Neural cell (in vitro differentiated cells): ENCODE results near the gene OSBPL9. TPM values are rescaled to one million over a fixed set of nuclear protein-coding genes. Genes with fewer than 3 reads are reported as not detected.

ENCODE experiments used
- H2AFZ ChIP-seq: fragments of 200-600, 300-800 bp; sonication (generic), shearing (Covaris generic); 2 replicates; pipeline ENCODE4 v1.6.0; 2014; ENCODE audit warnings: low read depth, mild to moderate bottlenecking, antibody characterized with exemption, low read length, moderate library complexity
- H3F3A ChIP-seq: fragments of 200-600 bp; shearing (Covaris generic); 2 replicates; pipeline ENCODE4 v1.6.1; 2016; ENCODE audit warnings: mild to moderate bottlenecking, moderate library complexity, mixed read lengths, antibody characterized with exemption, low read length; ENCODE audit not compliant: insufficient read depth, poor library complexity, severe bottlenecking
- H3K27ac ChIP-seq: fragments of 200-600, 300-800 bp; sonication (generic), shearing (Covaris generic); 2 replicates; pipeline ENCODE4 v1.5.1; 2014; ENCODE audit warnings: mild to moderate bottlenecking, low read length, moderate library complexity
- H3K27me3 ChIP-seq: fragments of 300-800, 200-600 bp; sonication (generic), shearing (Covaris generic); 2 replicates; pipeline ENCODE4 v1.6.0; 2014; ENCODE audit warnings: mild to moderate bottlenecking, low read depth, low read length, moderate library complexity; ENCODE audit not compliant: insufficient read depth
- H3K36me3 ChIP-seq: fragments of 300-800, 200-600 bp; sonication (generic), shearing (Covaris generic); 2 replicates; pipeline ENCODE4 v1.5.1; 2014; ENCODE audit warnings: mild to moderate bottlenecking, antibody characterized with exemption, low read length, moderate library complexity; ENCODE audit not compliant: insufficient read depth
- H3K4me2 ChIP-seq: fragments of 300-800, 200-600 bp; sonication (generic), shearing (Covaris generic); 2 replicates; pipeline ENCODE4 v1.6.0; 2014; ENCODE audit warnings: mild to moderate bottlenecking, low read length
- H3K4me3 ChIP-seq: fragments of 300-800, 200-600 bp; sonication (generic), shearing (Covaris generic); 2 replicates; pipeline ENCODE4 v1.5.1; 2014; ENCODE audit warnings: mild to moderate bottlenecking, low read length, moderate library complexity
- H3K79me2 ChIP-seq: fragments of 200-600 bp; shearing (Covaris generic); replicated peaks from 2 replicates; pipeline ENCODE4 v1.6.0; 2014; ENCODE audit warnings: mild to moderate bottlenecking, low read length, moderate library complexity; ENCODE audit not compliant: insufficient read depth
- H3K9ac ChIP-seq: fragments of 300-800, 200-600 bp; sonication (generic), shearing (Covaris generic); 2 replicates; pipeline ENCODE4 v1.6.1; 2016; ENCODE audit warnings: mild to moderate bottlenecking, low read length, mixed read lengths
- H3K9me2 ChIP-seq: fragments of 200-600 bp; shearing (Covaris generic); 2 replicates; pipeline ENCODE4 v1.6.1; 2016; ENCODE audit warnings: mild to moderate bottlenecking, low read length, mixed read lengths; ENCODE audit not compliant: insufficient read depth
- H3K9me3 ChIP-seq: fragments of 200-600, 300-800 bp; sonication (generic), shearing (Covaris generic); 2 replicates; pipeline ENCODE4 v1.6.1; 2016; ENCODE audit warnings: mild to moderate bottlenecking, mixed run types, low read length, moderate library complexity, mixed read lengths
- H4K20me1 ChIP-seq: fragments of 200-600 bp; shearing (Covaris generic); 2 replicates; pipeline ENCODE4 v1.6.1; 2016; ENCODE audit warnings: mild to moderate bottlenecking, mixed run types; ENCODE audit not compliant: insufficient read depth
- EP300 ChIP-seq: fragments of 450-650 bp; conservative IDR thresholded peaks from 2 replicates; pipeline ENCODE4 v1.6.1; 2014; ENCODE audit warnings: antibody characterized with exemption, mild to moderate bottlenecking, moderate library complexity; ENCODE audit not compliant: poor library complexity, severe bottlenecking
- EZH2 ChIP-seq: fragments of 200-600, 300-800 bp; shearing (Covaris generic), sonication (generic); IDR thresholded peaks from 2 replicates; pipeline ENCODE4 v1.6.1; 2014; ENCODE audit warnings: antibody characterized with exemption, low read length, borderline replicate concordance, mild to moderate bottlenecking; ENCODE audit not compliant: insufficient read depth, poor library complexity, severe bottlenecking
- MXI1 ChIP-seq: fragments of 450-650 bp; conservative IDR thresholded peaks from 2 replicates; pipeline ENCODE4 v1.6.1; 2014; ENCODE audit warnings: antibody characterized with exemption, mild to moderate bottlenecking; ENCODE audit not compliant: poor library complexity, severe bottlenecking
- POLR2AphosphoS5 ChIP-seq: IDR thresholded peaks from 2 replicates; pipeline ENCODE4 v1.6.1; 2012
- RAD21 ChIP-seq: fragments of 450-650 bp; conservative IDR thresholded peaks from 2 replicates; pipeline ENCODE4 v1.6.1; 2014; ENCODE audit warnings: antibody characterized with exemption, mild to moderate bottlenecking, moderate library complexity
- SMC3 ChIP-seq: fragments of 450-650 bp; conservative IDR thresholded peaks from 2 replicates; pipeline ENCODE4 v1.6.1; 2014; ENCODE audit warnings: antibody characterized with exemption, mild to moderate bottlenecking, moderate library complexity; ENCODE audit not compliant: poor library complexity
- TAF1 ChIP-seq: IDR thresholded peaks from 2 replicates; pipeline ENCODE4 v1.6.1; 2012; ENCODE audit warnings: low read depth
- polyA plus RNA-seq: library from polyadenylated mRNA; depleted of rRNA; stranded (reverse); fragments of >200 nt; gene quantifications from 2 replicates; pipeline ENCODE4 v1.2.3, GENCODE V29; 2014
- TF ChIP-seq, protein P1 (sequence below): fragments of 450-650 bp; IDR thresholded peaks from 2 replicates; pipeline ENCODE4 v1.5.1; 2014; ENCODE audit warnings: antibody characterized with exemption, mild to moderate bottlenecking, moderate library complexity; ENCODE audit not compliant: poor library complexity, severe bottlenecking
- TF ChIP-seq, protein P2 (sequence below): IDR thresholded peaks from 2 replicates; pipeline ENCODE4 v1.6.1; 2012; ENCODE audit warnings: borderline replicate concordance

Gene OSBPL9
- polyA plus RNA-seq, 1 donor from 2014 or later, result 117 TPM

DNA sequence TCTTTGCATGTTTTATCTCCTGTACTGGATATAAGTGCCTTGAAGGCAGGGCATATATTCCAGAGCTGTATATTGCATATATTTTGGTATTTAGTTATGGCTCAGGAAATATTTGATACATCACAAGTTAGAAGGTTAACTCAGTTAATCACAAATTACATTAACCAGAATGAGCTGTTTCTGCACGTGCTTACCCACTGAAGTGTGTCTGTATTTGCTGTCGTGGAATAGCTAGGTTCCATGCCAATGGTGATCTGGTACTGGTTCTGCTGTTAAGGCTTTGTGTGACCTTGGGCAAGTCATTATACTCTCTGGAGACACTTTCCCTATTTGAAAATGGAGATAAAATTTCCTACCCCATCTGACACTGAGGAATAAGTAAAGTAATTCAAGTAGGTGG, 50.7 kb downstream of the OSBPL9 start:
- Histone ChIP-seq H3K4me2 (no peak overlapping the region), H2AFZ (no peak overlapping the region), H3K27me3 (no peaks in the 10 kb centered on the region), H3K4me3 (no peak overlapping the region), H3K79me2 (no peaks in the 10 kb centered on the region), H3F3A (no peaks in the 10 kb centered on the region), H3K9me3 (no peaks in the 10 kb centered on the region), H3K9me2 (no peaks in the 10 kb centered on the region), H4K20me1 (no peaks in the 10 kb centered on the region), H3K9ac (no peak overlapping the region), H3K27ac (no peak overlapping the region), H3K36me3 (no peaks in the 10 kb centered on the region)
- TF ChIP-seq, protein P1, sequence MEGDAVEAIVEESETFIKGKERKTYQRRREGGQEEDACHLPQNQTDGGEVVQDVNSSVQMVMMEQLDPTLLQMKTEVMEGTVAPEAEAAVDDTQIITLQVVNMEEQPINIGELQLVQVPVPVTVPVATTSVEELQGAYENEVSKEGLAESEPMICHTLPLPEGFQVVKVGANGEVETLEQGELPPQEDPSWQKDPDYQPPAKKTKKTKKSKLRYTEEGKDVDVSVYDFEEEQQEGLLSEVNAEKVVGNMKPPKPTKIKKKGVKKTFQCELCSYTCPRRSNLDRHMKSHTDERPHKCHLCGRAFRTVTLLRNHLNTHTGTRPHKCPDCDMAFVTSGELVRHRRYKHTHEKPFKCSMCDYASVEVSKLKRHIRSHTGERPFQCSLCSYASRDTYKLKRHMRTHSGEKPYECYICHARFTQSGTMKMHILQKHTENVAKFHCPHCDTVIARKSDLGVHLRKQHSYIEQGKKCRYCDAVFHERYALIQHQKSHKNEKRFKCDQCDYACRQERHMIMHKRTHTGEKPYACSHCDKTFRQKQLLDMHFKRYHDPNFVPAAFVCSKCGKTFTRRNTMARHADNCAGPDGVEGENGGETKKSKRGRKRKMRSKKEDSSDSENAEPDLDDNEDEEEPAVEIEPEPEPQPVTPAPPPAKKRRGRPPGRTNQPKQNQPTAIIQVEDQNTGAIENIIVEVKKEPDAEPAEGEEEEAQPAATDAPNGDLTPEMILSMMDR, result no peak
- TF ChIP-seq EZH2 (no peak), POLR2AphosphoS5 (no peak), RAD21 (no peak), TAF1 (no peak), EP300 (no peak), MXI1 (no peak), SMC3 (no peak)
- TF ChIP-seq, protein P2, sequence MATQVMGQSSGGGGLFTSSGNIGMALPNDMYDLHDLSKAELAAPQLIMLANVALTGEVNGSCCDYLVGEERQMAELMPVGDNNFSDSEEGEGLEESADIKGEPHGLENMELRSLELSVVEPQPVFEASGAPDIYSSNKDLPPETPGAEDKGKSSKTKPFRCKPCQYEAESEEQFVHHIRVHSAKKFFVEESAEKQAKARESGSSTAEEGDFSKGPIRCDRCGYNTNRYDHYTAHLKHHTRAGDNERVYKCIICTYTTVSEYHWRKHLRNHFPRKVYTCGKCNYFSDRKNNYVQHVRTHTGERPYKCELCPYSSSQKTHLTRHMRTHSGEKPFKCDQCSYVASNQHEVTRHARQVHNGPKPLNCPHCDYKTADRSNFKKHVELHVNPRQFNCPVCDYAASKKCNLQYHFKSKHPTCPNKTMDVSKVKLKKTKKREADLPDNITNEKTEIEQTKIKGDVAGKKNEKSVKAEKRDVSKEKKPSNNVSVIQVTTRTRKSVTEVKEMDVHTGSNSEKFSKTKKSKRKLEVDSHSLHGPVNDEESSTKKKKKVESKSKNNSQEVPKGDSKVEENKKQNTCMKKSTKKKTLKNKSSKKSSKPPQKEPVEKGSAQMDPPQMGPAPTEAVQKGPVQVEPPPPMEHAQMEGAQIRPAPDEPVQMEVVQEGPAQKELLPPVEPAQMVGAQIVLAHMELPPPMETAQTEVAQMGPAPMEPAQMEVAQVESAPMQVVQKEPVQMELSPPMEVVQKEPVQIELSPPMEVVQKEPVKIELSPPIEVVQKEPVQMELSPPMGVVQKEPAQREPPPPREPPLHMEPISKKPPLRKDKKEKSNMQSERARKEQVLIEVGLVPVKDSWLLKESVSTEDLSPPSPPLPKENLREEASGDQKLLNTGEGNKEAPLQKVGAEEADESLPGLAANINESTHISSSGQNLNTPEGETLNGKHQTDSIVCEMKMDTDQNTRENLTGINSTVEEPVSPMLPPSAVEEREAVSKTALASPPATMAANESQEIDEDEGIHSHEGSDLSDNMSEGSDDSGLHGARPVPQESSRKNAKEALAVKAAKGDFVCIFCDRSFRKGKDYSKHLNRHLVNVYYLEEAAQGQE, result no peak

DNA sequence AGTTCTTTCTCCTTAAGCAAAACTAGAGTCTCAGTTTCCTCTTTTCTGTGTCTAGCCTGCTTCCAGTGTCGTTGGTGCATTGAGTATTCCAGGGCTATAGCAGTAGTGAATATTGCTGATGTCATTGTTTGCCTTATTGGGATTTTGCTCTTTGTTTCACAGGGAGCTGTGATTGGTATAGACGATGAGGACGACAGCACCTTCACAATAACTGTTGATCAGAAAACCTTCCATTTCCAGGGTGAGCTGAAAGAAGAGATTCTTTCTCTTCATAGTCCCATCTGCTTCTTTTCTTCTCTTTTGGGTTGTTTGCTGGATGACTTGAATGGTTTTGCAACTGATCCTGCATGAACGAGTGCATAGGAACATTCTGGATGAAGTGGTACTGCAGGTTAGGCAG, 52.4 kb downstream of the OSBPL9 start:
- no peaks in the 10 kb centered on the region for H4K20me1 ChIP-seq
- peak overlapping the region; percentile 21 for H3K4me3 ChIP-seq
- H3K27me3 ChIP-seq, result no peaks in the 10 kb centered on the region
- no peaks in the 10 kb centered on the region for H3K9me3 ChIP-seq
- no peak for TF ChIP-seq TAF1
- TF ChIP-seq, protein P1, result no peak
- no peak for TF ChIP-seq POLR2AphosphoS5
- TF ChIP-seq EP300, result no peak
- TF ChIP-seq, protein P2, result no peak
- TF ChIP-seq EZH2, result no peak
- TF ChIP-seq RAD21, result no peak
- TF ChIP-seq MXI1, result no peak
- TF ChIP-seq SMC3, result no peak
- H3K9ac ChIP-seq, result no peak overlapping the region
- H3K9me2 ChIP-seq, result no peaks in the 10 kb centered on the region
- no peaks in the 10 kb centered on the region for H3K79me2 ChIP-seq
- no peak overlapping the region for H3K4me2 ChIP-seq
- H3F3A ChIP-seq, result no peaks in the 10 kb centered on the region
- no peaks in the 10 kb centered on the region for H3K36me3 ChIP-seq
- H2AFZ ChIP-seq, result no peak overlapping the region
- peak overlapping the region; percentile 19 for H3K27ac ChIP-seq
